RWPE2 (cell line): ENCODE data around the gene FRMD4B.
A peak's percentile ranks its signal among the peaks of the same experiment; 100 is the strongest.

ENCODE experiments used
- ATAC-seq: fragments of 200-7000 bp; cut with Tn5 transposase; 3 replicates; pipeline ENCODE4 v1.9.1; 2021; ENCODE audit warnings: low read depth
- DNase-seq: peaks from one replicate; pipeline ENCODE4 v3.0.0-alpha.2; 2020; ENCODE audit warnings: low spot score
- H3K27ac ChIP-seq: fragments of 450-650 bp; 2 replicates; pipeline ENCODE4 v1.5.1; 2017; ENCODE audit warnings: mild to moderate bottlenecking; ENCODE audit not compliant: poor library complexity, severe bottlenecking
- H3K27me3 ChIP-seq: fragments of 250-450 bp; sonication (Bioruptor Pico); 2 replicates; pipeline ENCODE4 v1.5.1; 2021; ENCODE audit warnings: mild to moderate bottlenecking, moderate library complexity; ENCODE audit not compliant: insufficient read depth, poor library complexity, severe bottlenecking
- H3K36me3 ChIP-seq: fragments of 250-450 bp; sonication (Bioruptor Pico); 2 replicates; pipeline ENCODE4 v1.5.1; 2020; ENCODE audit warnings: low read depth, mild to moderate bottlenecking, moderate library complexity
- H3K4me1 ChIP-seq: fragments of 250-450 bp; sonication (Bioruptor Pico); 2 replicates; pipeline ENCODE4 v1.5.1; 2021; ENCODE audit warnings: mild to moderate bottlenecking, moderate library complexity; ENCODE audit not compliant: insufficient read depth, poor library complexity, severe bottlenecking
- H3K4me3 ChIP-seq: fragments of 250-450 bp; sonication (Bioruptor Pico); 2 replicates; pipeline ENCODE4 v1.5.1; 2021; ENCODE audit warnings: mild to moderate bottlenecking, moderate library complexity; ENCODE audit not compliant: severe bottlenecking
- H3K9me3 ChIP-seq: fragments of 250-450 bp; sonication (Bioruptor Pico); 2 replicates; pipeline ENCODE4 v1.5.1; 2021; ENCODE audit warnings: mild to moderate bottlenecking, moderate library complexity; ENCODE audit not compliant: severe bottlenecking
- CTCF ChIP-seq: fragments of 450-650 bp; IDR thresholded peaks from one replicate; pipeline ENCODE4 v1.5.1; 2017; ENCODE audit warnings: mild to moderate bottlenecking, moderate library complexity; ENCODE audit not compliant: poor library complexity, severe bottlenecking

FRMD4B gene

DNA sequence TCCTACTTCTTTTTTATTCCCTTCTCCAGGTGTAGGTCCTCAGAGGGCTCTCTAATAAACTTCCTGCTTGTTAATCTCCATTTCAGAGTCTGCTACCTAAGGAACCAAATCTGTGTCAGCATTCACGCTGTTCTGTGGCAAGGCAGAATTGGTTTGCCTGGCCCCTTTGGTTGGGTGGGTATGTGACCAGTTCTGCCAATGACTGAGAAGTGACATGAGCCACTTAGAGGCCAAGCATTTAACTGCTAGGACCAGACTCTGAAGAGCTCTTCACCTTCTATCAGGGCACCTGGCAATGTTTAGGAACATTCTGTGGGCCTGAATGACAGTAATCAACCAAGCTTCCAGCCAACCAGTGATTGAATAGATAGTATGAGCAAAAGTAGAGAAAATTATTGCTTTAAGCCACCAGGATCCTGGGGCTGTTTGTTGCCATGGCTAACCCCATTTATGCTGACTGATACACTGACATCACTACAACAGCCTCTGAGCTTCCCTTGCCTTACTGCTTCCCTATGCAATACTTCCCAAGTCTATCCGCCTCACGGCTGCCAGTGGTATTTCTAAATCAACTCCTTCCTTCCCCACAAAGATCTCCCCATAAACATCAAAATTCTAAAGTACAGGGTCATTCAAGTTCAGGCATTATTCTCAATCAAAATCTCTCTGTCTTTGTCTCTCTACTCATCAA, 7.6 kb downstream of the FRMD4B start:
- H3K9me3 ChIP-seq, result no peaks in the 10 kb centered on the region
- TF ChIP-seq CTCF, result no peak
- no peak for DNase-seq

GRCh38 chr3:69377262-69377661, 8.6 kb downstream of the FRMD4B start:
- ATAC-seq, result no peak
- H3K27ac ChIP-seq, result no peak overlapping the region
- no peak for TF ChIP-seq CTCF

More for the DNA sequence above, 7.6 kb downstream of the FRMD4B start:
- no peaks in the 10 kb centered on the region for H3K27me3 ChIP-seq
- no peak for ATAC-seq
- peaks cover 6% of the 10 kb centered on the region for H3K4me1 ChIP-seq
- no peak overlapping the region for H3K27ac ChIP-seq
- H3K36me3 ChIP-seq, result no peaks in the 10 kb centered on the region; the same call in none of the 2 replicates
- no peak overlapping the region for H3K4me3 ChIP-seq

GRCh38 chr3:69376731-69377130, 9.2 kb downstream of the FRMD4B start:
- DNase-seq (no peak), ATAC-seq (no peak)
- Histone ChIP-seq H3K27ac (no peak overlapping the region), H3K27me3 (no peaks in the 10 kb centered on the region), H3K4me1 (peaks cover 6% of the 10 kb centered on the region), H3K36me3 (no peaks in the 10 kb centered on the region; the same call in 1 of the 2 replicates), H3K9me3 (no peaks in the 10 kb centered on the region), H3K4me3 (no peak overlapping the region)
- no peak for TF ChIP-seq CTCF

More at GRCh38 chr3:69377262-69377661, 8.6 kb downstream of the FRMD4B start:
- Histone ChIP-seq H3K36me3 (no peaks in the 10 kb centered on the region; the same call in 1 of the 2 replicates), H3K4me1 (peaks cover 6% of the 10 kb centered on the region), H3K9me3 (no peaks in the 10 kb centered on the region), H3K27me3 (no peaks in the 10 kb centered on the region), H3K4me3 (no peak overlapping the region)
- no peak for DNase-seq

DNA sequence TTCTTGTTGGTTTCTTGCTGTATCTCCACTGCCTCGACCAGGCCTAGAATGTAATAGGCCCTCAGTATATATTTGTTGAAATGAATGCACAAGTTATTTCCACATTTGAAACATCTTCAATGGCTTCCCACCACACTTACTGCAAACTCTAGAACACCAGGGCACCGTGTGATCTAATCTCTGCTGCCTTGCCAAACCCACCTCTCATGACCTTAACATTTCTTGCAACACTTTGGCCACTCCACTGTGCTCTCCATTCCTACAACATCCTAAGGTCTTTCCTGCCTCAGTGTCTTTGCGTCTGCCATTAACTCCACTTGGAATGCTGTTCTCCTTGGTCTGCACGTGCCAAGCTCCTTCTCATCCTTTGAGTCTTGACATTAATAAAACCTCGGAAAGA, 14.1 kb downstream of the FRMD4B start:
- Histone ChIP-seq H3K4me1 (peaks cover 28% of the 10 kb centered on the region), H3K4me3 (no peak overlapping the region), H3K27me3 (no peaks in the 10 kb centered on the region), H3K9me3 (no peaks in the 10 kb centered on the region), H3K27ac (peak overlapping the region; percentile 96), H3K36me3 (no peaks in the 10 kb centered on the region; the same call in 1 of the 2 replicates)
- no peak for DNase-seq
- no peak for ATAC-seq
- no peak for TF ChIP-seq CTCF

DNA sequence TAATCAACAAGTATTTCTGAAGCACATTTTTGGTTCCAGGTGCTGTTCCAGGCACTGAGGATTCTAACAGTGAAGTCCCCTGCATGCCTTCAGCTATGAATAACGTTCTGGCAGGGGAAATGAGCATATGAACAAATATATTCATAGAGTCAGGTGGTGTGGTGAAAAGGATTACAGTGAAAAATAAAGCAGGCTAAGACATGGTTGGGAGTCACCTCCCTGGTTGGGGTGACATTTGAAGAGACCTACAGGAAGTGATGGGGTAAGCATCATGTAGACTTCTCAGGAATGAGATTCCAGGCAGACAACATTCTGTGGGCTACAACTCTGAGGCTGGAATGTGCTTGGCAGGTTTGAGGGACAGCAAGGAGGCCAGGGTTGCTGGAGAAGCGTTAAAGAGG, 15.0 kb downstream of the FRMD4B start:
- Histone ChIP-seq H3K27ac (peak overlapping the region; percentile 96), H3K4me3 (no peak overlapping the region), H3K27me3 (no peaks in the 10 kb centered on the region), H3K36me3 (no peaks in the 10 kb centered on the region; the same call in 1 of the 2 replicates), H3K4me1 (peaks cover 28% of the 10 kb centered on the region), H3K9me3 (no peaks in the 10 kb centered on the region)
- TF ChIP-seq CTCF, result no peak
- ATAC-seq, result peak; percentile 68
- DNase-seq, result no peak
